ENCODE results near the gene UQCC3. TPM values are rescaled to one million over a fixed set of nuclear protein-coding genes. Genes with fewer than 3 reads are reported as not detected.
"Not testable (repeated sequence)": the region's sequence is repeated elsewhere in the genome, so short reads cannot be mapped to it uniquely, and the experiment has no call there.

Gene UQCC3
- polyA plus RNA-seq (ENCODE audit: insufficient read length in 10 of 10): 1 to 10 TPM; 4.5 to 8.3 (median 5.7) TPM
- long read RNA-seq, donor 1, transcript UQCC3-201 (2 exons, 1,947 nt): major isoform, 17 of 17 reads
- long read RNA-seq, donor 1, partial matches to known transcripts: 0 of 17 reads
- long read RNA-seq, donor 1, other reads (novel, unspliced or antisense): 0 of 17 reads
- long read RNA-seq, donor 2, transcript UQCC3-201 (2 exons, 1,947 nt): major isoform, 19 of 192 reads
- long read RNA-seq, donor 2, partial matches to known transcripts: 164 of 192 reads
- long read RNA-seq, donor 2, other reads (novel, unspliced or antisense): 9 of 192 reads
- long read RNA-seq, donor 3: 0 reads
- long read RNA-seq, donor 4, transcript UQCC3-201 (2 exons, 1,947 nt): major isoform, 20 of 130 reads
- long read RNA-seq, donor 4, partial matches to known transcripts: 105 of 130 reads
- long read RNA-seq, donor 4, other reads (novel, unspliced or antisense): 5 of 130 reads
- long read RNA-seq, donor 5, transcript UQCC3-201 (2 exons, 1,947 nt): major isoform, 28 of 287 reads
- long read RNA-seq, donor 5, partial matches to known transcripts: 216 of 287 reads
- long read RNA-seq, donor 5, other reads (novel, unspliced or antisense): 43 of 287 reads
- long read RNA-seq, donor 6, transcript UQCC3-201 (2 exons, 1,947 nt): major isoform, 17 of 200 reads
- long read RNA-seq, donor 6, partial matches to known transcripts: 183 of 200 reads
- long read RNA-seq, donor 6, other reads (novel, unspliced or antisense): 0 of 200 reads
- long read RNA-seq, donor 7, transcript UQCC3-201 (2 exons, 1,947 nt): major isoform, 18 of 124 reads
- long read RNA-seq, donor 7, partial matches to known transcripts: 46 of 124 reads
- long read RNA-seq, donor 7, other reads (novel, unspliced or antisense): 60 of 124 reads
- long read RNA-seq, donor 8, transcript UQCC3-201 (2 exons, 1,947 nt): major isoform, 25 of 47 reads
- long read RNA-seq, donor 8, partial matches to known transcripts: 22 of 47 reads
- long read RNA-seq, donor 8, other reads (novel, unspliced or antisense): 0 of 47 reads
- long read RNA-seq, donor 9, partial matches to known transcripts: 0 of 4 reads
- long read RNA-seq, donor 9, other reads (novel, unspliced or antisense): 0 of 4 reads

GRCh38 chr11:62671608-62672389 lies at the start of gene UQCC3, which contains the start of gene LBHD1:
Gene UQCC3 (plus strand): TSS chr11:62671673. CDS start chr11:62671746, 73 bp downstream.
Gene LBHD1 (minus strand): TSS chr11:62672267. CDS start chr11:62670031, 2,236 bp downstream.
- DNase-seq: peak; percentile 83 to 96 (median 86)

GRCh38 chr11:62622476-62623089 lies 48.9 kb upstream of the UQCC3 start:
- DNase-seq: no peak

- DNase-seq: no peak
These were observed 43.8 kb upstream of the UQCC3 start for GRCh38 chr11:62627713-62628112.

- no peak for DNase-seq
These were observed 39.0 kb upstream of the UQCC3 start for GRCh38 chr11:62632492-62632891.

GRCh38 chr11:62644220-62644619 lies 27.3 kb upstream of the UQCC3 start:
- DNase-seq: no peak

GRCh38 chr11:62645671-62645945 lies 25.9 kb upstream of the UQCC3 start:
- no peak for DNase-seq

GRCh38 chr11:62645946-62646824 lies 25.3 kb upstream of the UQCC3 start, which contains the start of gene GANAB:
Gene GANAB (minus strand): TSS chr11:62646613. CDS start chr11:62646599, 14 bp downstream.
- peak; percentile 98 to 99 (median 99) for DNase-seq

- no peak for DNase-seq
These were observed 24.5 kb upstream of the UQCC3 start for GRCh38 chr11:62646825-62647608.

- no peak for DNase-seq
These were observed 23.9 kb upstream of the UQCC3 start for GRCh38 chr11:62647609-62648005.

- DNase-seq: no peak
These were observed 23.1 kb upstream of the UQCC3 start for GRCh38 chr11:62648185-62648966.

- no peak for DNase-seq
These were observed 22.5 kb upstream of the UQCC3 start for GRCh38 chr11:62648967-62649364.

- no peak for DNase-seq
These were observed 22.0 kb upstream of the UQCC3 start for GRCh38 chr11:62649486-62649885.

GRCh38 chr11:62650283-62650682 lies 21.2 kb upstream of the UQCC3 start:
- not testable (repeated sequence) for DNase-seq

- DNase-seq: no peak
These were observed 19.1 kb upstream of the UQCC3 start for GRCh38 chr11:62652161-62653006.

GRCh38 chr11:62654297-62654696 lies 17.2 kb upstream of the UQCC3 start:
- no peak for DNase-seq

- no peak for DNase-seq
These were observed 14.6 kb upstream of the UQCC3 start for GRCh38 chr11:62656796-62657429.
